HUES64 (cell line): ENCODE measurements around the gene SLC45A2.
A peak's percentile ranks its signal among the peaks of the same experiment; 100 is the strongest.
"Not testable (repeated sequence)": the region's sequence is repeated elsewhere in the genome, so short reads cannot be mapped to it uniquely, and the experiment has no call there.

Source experiments
- H3K27ac ChIP-seq: 2 replicates; pipeline ENCODE4 v1.7.0; 2013; ENCODE audit warnings: low read depth, low read length, inconsistent platforms
- H3K27me3 ChIP-seq: 2 replicates; pipeline ENCODE4 v1.6.1; 2013; ENCODE audit warnings: mild to moderate bottlenecking, low read length; ENCODE audit not compliant: insufficient read depth
- H3K36me3 ChIP-seq: 2 replicates; pipeline ENCODE4 v1.6.1; 2013; ENCODE audit warnings: mild to moderate bottlenecking, low read length; ENCODE audit not compliant: insufficient read depth
- H3K4me1 ChIP-seq: 2 replicates; pipeline ENCODE4 v1.6.1; 2013; ENCODE audit warnings: mild to moderate bottlenecking, low read length, moderate library complexity; ENCODE audit not compliant: insufficient read depth
- H3K4me3 ChIP-seq: 2 replicates; pipeline ENCODE4 v1.5.1; 2013; ENCODE audit warnings: mild to moderate bottlenecking, low read length, moderate library complexity
- H3K9ac ChIP-seq: 2 replicates; pipeline ENCODE4 v1.6.1; 2013; ENCODE audit warnings: mild to moderate bottlenecking, low read depth, low read length
- H3K9me3 ChIP-seq: 2 replicates; pipeline ENCODE4 v1.6.1; 2013; ENCODE audit warnings: low read depth, low read length; ENCODE audit not compliant: insufficient read depth
- WGBS: fragments of 150-250, 120-280 bp; methylation state at CpG from one replicate; pipeline ENCODE4 v1.1.7; 2013; ENCODE audit warnings: missing lambda C conversion rate; 5-methylcytosine and 5-hydroxymethylcytosine counted together

SLC45A2 gene

GRCh38 chr5:34016750-34017149 is 32.3 kb upstream of the SLC45A2 start:
- Histone ChIP-seq H3K9ac (no peak overlapping the region), H3K4me1 (no peaks in the 10 kb centered on the region), H3K27me3 (no peaks in the 10 kb centered on the region), H3K27ac (no peak overlapping the region), H3K4me3 (no peak overlapping the region), H3K9me3 (no peaks in the 10 kb centered on the region), H3K36me3 (no peaks in the 10 kb centered on the region)
- 93% methylated on average over 2 of the region's 2 CpGs for WGBS

GRCh38 chr5:34016222-34016621 is 31.7 kb upstream of the SLC45A2 start:
- 78% methylated on average over 5 of the region's 5 CpGs for WGBS
- no peak overlapping the region for H3K4me3 ChIP-seq

GRCh38 chr5:34015120-34015822 is 30.8 kb upstream of the SLC45A2 start:
- no peaks in the 10 kb centered on the region for H3K36me3 ChIP-seq
- no peak overlapping the region for H3K9ac ChIP-seq
- H3K27me3 ChIP-seq = no peaks in the 10 kb centered on the region
- no peaks in the 10 kb centered on the region for H3K4me1 ChIP-seq
- H3K9me3 ChIP-seq = no peaks in the 10 kb centered on the region
- no peak overlapping the region for H3K27ac ChIP-seq
- no peak overlapping the region for H3K4me3 ChIP-seq
- WGBS = 92% methylated on average over 4 of the region's 4 CpGs

More at GRCh38 chr5:34016222-34016621, 31.7 kb upstream of the SLC45A2 start:
- Histone ChIP-seq H3K27ac (no peak overlapping the region), H3K36me3 (no peaks in the 10 kb centered on the region), H3K4me1 (no peaks in the 10 kb centered on the region), H3K9ac (no peak overlapping the region), H3K9me3 (no peaks in the 10 kb centered on the region), H3K27me3 (no peaks in the 10 kb centered on the region)

- H3K9ac ChIP-seq = no peak overlapping the region
- H3K27me3 ChIP-seq = no peaks in the 10 kb centered on the region
- no peaks in the 10 kb centered on the region for H3K36me3 ChIP-seq
- H3K27ac ChIP-seq = no peak overlapping the region
- H3K4me1 ChIP-seq = no peaks in the 10 kb centered on the region
- no peak overlapping the region for H3K4me3 ChIP-seq
- 89% methylated on average over 1 of the region's 2 CpGs for WGBS
- H3K9me3 ChIP-seq = no peaks in the 10 kb centered on the region
These were observed 30.1 kb upstream of the SLC45A2 start for GRCh38 chr5:34014626-34015025.

GRCh38 chr5:34013547-34013946 is 29.1 kb upstream of the SLC45A2 start:
- 86% methylated on average over 3 of the region's 3 CpGs for WGBS
- Histone ChIP-seq H3K4me1 (peaks cover 8% of the 10 kb centered on the region), H3K4me3 (no peak overlapping the region), H3K27me3 (no peaks in the 10 kb centered on the region), H3K9me3 (no peaks in the 10 kb centered on the region), H3K9ac (no peak overlapping the region), H3K36me3 (no peaks in the 10 kb centered on the region), H3K27ac (no peak overlapping the region)

GRCh38 chr5:34012791-34013190 is 28.3 kb upstream of the SLC45A2 start:
- H3K27me3 ChIP-seq = no peaks in the 10 kb centered on the region
- no peaks in the 10 kb centered on the region for H3K36me3 ChIP-seq
- H3K9ac ChIP-seq = no peak overlapping the region
- H3K27ac ChIP-seq = no peak overlapping the region
- no peaks in the 10 kb centered on the region for H3K9me3 ChIP-seq
- H3K4me3 ChIP-seq = no peak overlapping the region
- H3K4me1 ChIP-seq = peaks cover 10% of the 10 kb centered on the region

- Histone ChIP-seq H3K36me3 (no peaks in the 10 kb centered on the region), H3K4me3 (no peak overlapping the region), H3K9me3 (no peaks in the 10 kb centered on the region), H3K4me1 (peaks cover 15% of the 10 kb centered on the region), H3K27ac (no peak overlapping the region), H3K9ac (no peak overlapping the region), H3K27me3 (no peaks in the 10 kb centered on the region)
- WGBS = 93% methylated on average over 3 of the region's 4 CpGs
These were observed 27.0 kb upstream of the SLC45A2 start for GRCh38 chr5:34011536-34011935.

- WGBS = 90% methylated on average over 2 of the region's 2 CpGs
- not testable (repeated sequence) for H3K27me3 ChIP-seq, H3K9ac ChIP-seq, H3K9me3 ChIP-seq, H3K4me3 ChIP-seq, H3K27ac ChIP-seq, H3K36me3 ChIP-seq
- H3K4me1 ChIP-seq = peaks cover 15% of the 10 kb centered on the region
These were observed 25.7 kb upstream of the SLC45A2 start for GRCh38 chr5:34010146-34010545.

GRCh38 chr5:34009610-34010009 is 25.1 kb upstream of the SLC45A2 start:
- Histone ChIP-seq H3K9me3 (no peaks in the 10 kb centered on the region), H3K27me3 (no peaks in the 10 kb centered on the region), H3K27ac (no peak overlapping the region), H3K9ac (no peak overlapping the region), H3K4me1 (peaks cover 15% of the 10 kb centered on the region), H3K36me3 (peaks cover 9% of the 10 kb centered on the region), H3K4me3 (no peak overlapping the region)
- whole genome bisulfite sequencing = 90% methylated on average over 1 of the region's 1 CpG

- Histone ChIP-seq H3K4me3 (peak overlapping the region; percentile 78), H3K9me3 (no peaks in the 10 kb centered on the region), H3K27me3 (no peaks in the 10 kb centered on the region), H3K27ac (peak overlapping the region; percentile 89), H3K9ac (peak overlapping the region; percentile 87; the same call in 1 of the 2 replicates), H3K4me1 (peaks cover 15% of the 10 kb centered on the region), H3K36me3 (peaks cover 17% of the 10 kb centered on the region)
- WGBS = 74% methylated on average over 1 of the region's 1 CpG
These were observed 24.3 kb upstream of the SLC45A2 start for GRCh38 chr5:34008802-34009201.

GRCh38 chr5:34007621-34008600 is 23.4 kb upstream of the SLC45A2 start, which contains the start of gene AMACR:
Gene AMACR, minus strand, starts transcription at chr5:34008050. Its CDS starts 31 bp downstream, at chr5:34008019.
- H3K4me3 ChIP-seq = peak within 1 kb of the TSS; percentile 78
- peak within 1 kb of the TSS; percentile 89 for H3K27ac ChIP-seq
- H3K4me1 ChIP-seq = peaks cover 15% of the 10 kb centered on the region
- peaks cover 24% of the 10 kb centered on the region for H3K36me3 ChIP-seq
- under 1% methylated on average over 75 of the region's 76 CpGs for WGBS
- H3K9ac ChIP-seq = peak within 1 kb of the TSS; percentile 87
- no peaks in the 10 kb centered on the region for H3K27me3 ChIP-seq
- no peaks in the 10 kb centered on the region for H3K9me3 ChIP-seq
